ENCODE data around the gene C20orf202. TPM values are rescaled to one million over a fixed set of nuclear protein-coding genes. Genes with fewer than 3 reads are reported as not detected.

The C20orf202 gene
- total and polyA plus RNA-seq, 8 donors: 0.76 to 1.7 (median 1.3) TPM; not detected in 1

- DNase-seq: no peak
- no peaks in the 10 kb centered on the region for H3K4me1 ChIP-seq
- H3K4me3 ChIP-seq: no peak overlapping the region
- H3K27me3 ChIP-seq: no peaks in the 10 kb centered on the region
- intact Hi-C loops (cut with DNase I): no loop called here
- H3K27ac ChIP-seq: no peak overlapping the region
- H3K36me3 ChIP-seq: peaks cover 0 to 87% of the 10 kb centered on the region in 2 donors
- TF ChIP-seq CTCF (IDR thresholded peaks at IDR 0.05): no peak
- no peaks in the 10 kb centered on the region for H3K9me3 ChIP-seq
- ATAC-seq: no peak
Measured at GRCh38 chr20:1160991-1161390, 42.3 kb upstream of the C20orf202 start.

GRCh38 chr20:1163105-1163504, 40.1 kb upstream of the C20orf202 start:
- H3K27me3 ChIP-seq: no peaks in the 10 kb centered on the region
- DNase-seq: no peak
- no peak overlapping the region for H3K27ac ChIP-seq
- H3K4me1 ChIP-seq: no peaks in the 10 kb centered on the region
- intact Hi-C loops (cut with DNase I): no loop called here
- H3K36me3 ChIP-seq: peaks cover 0 to 98% of the 10 kb centered on the region in 2 donors
- no peaks in the 10 kb centered on the region for H3K9me3 ChIP-seq
- no peak for ATAC-seq
- no peak overlapping the region for H3K4me3 ChIP-seq
- no peak for TF ChIP-seq CTCF (IDR thresholded peaks at IDR 0.05)

- H3K27ac ChIP-seq: no peak overlapping the region
- no peaks in the 10 kb centered on the region for H3K27me3 ChIP-seq
- intact Hi-C loops (cut with DNase I): no loop called here
- peaks cover 0 to 98% of the 10 kb centered on the region in 2 donors for H3K36me3 ChIP-seq
- H3K4me3 ChIP-seq: no peak overlapping the region
- H3K9me3 ChIP-seq: no peaks in the 10 kb centered on the region
- no peaks in the 10 kb centered on the region for H3K4me1 ChIP-seq
- DNase-seq (no peak), ATAC-seq (no peak)
- TF ChIP-seq CTCF (IDR thresholded peaks at IDR 0.05): no peak
Measured at GRCh38 chr20:1163653-1164052, 39.6 kb upstream of the C20orf202 start.

- intact Hi-C loops (cut with DNase I): no loop called here
- TF ChIP-seq CTCF (IDR thresholded peaks at IDR 0.05): no peak
Measured at GRCh38 chr20:1164871-1165270, 38.4 kb upstream of the C20orf202 start.

GRCh38 chr20:1165521-1165920, 37.7 kb upstream of the C20orf202 start:
- Histone ChIP-seq H3K4me3 (no peak overlapping the region), H3K27ac (no peak overlapping the region), H3K36me3 (peaks cover 0 to 99% of the 10 kb centered on the region in 2 donors), H3K9me3 (no peaks in the 10 kb centered on the region), H3K4me1 (no peaks in the 10 kb centered on the region), H3K27me3 (no peaks in the 10 kb centered on the region)
- intact Hi-C loops (cut with DNase I): no loop called here
- no peak for TF ChIP-seq CTCF (IDR thresholded peaks at IDR 0.05)
- DNase-seq (no peak), ATAC-seq (no peak)

More at GRCh38 chr20:1164871-1165270, 38.4 kb upstream of the C20orf202 start:
- H3K4me3 ChIP-seq: no peak overlapping the region
- H3K27me3 ChIP-seq: no peaks in the 10 kb centered on the region
- H3K36me3 ChIP-seq: peaks cover 0 to 99% of the 10 kb centered on the region in 2 donors
- ATAC-seq (no peak), DNase-seq (no peak)
- H3K27ac ChIP-seq: no peak overlapping the region
- H3K9me3 ChIP-seq: no peaks in the 10 kb centered on the region
- H3K4me1 ChIP-seq: no peaks in the 10 kb centered on the region
